Inflammatory macrophage (primary cell): ENCODE measurements around the gene BACH2.
"Not testable (repeated sequence)": the region's sequence is repeated elsewhere in the genome, so short reads cannot be mapped to it uniquely, and the experiment has no call there.

Experiments
- DNase-seq, 2 donors: peaks; one replicate each; pipeline ENCODE4 v3.0.0-alpha.2; 2020 to 2022

BACH2 gene

DNA sequence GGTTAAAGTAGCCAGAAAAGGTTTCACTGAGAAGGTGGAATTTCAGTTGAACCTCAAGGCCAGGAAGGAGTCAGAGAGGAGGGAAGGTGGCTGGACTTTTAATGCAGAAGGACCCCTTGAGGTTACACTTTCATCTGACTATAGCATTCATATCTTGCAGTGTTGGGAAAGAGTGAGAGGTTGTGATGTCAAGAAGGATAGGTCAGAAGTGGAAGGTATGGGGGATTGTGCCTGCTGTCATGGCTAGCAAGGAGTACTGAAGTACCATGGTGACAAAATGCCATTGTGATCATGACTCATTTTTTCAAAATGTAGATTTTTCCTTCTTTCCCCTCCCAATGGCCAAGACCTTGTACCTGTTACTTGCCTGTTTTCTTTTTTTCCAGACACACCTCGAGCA, 5.2 kb upstream of the BACH2 start:
- no peak for DNase-seq

DNA sequence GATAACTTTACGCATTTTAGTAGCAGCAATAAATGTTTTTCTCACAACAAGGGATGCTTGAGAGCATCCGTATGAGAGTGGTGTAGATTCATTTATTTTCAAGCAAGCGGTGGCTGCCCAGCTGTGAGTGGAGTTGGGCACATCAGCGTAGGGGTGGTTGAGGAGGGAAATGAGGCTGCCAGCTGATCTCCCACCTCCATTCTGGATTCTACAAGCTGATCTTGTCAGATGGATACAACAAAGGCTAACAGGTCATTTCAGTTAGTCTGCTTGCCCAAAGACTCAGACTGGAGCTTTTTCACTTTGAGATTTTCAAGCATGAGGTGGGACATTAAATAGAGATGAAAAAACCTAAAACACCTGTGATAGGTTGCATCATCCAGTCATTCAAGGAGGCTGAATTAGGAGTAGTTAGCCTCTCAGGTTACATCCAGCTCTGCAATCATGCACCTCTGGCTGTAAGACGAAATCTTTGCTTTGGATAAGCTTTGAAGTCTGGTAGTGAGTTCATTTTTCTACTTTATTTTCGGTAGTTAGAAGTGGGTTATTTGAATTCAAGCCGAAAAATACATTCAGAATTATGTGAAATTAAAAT, 1.9 kb upstream of the BACH2 start:
- DNase-seq: no peak

DNA sequence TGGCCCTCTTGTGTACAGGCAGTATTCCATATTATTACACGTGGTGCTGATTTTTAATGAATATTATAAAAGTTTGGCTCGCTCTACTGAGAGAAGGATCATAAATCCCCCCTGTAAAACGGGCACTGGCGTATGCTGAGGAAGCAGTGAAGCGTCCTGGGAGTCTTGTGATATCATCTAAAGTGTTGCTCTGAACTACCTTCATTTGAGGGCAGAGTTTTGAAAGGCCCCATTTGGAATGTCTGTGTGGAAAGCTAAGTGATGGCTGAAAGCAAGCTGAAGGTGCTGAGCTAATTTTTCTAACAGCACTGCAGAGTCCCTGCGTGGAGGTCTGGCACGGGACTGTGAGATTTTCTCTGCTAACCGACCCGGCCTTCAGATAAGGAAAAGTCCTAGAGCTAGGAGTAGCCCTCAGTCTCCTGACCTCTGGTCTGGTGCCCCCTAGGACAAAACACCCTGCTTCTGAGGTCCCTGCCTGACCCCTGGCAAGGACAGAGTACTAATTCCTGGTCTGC, 1.3 kb upstream of the BACH2 start:
- no peak for DNase-seq

DNA sequence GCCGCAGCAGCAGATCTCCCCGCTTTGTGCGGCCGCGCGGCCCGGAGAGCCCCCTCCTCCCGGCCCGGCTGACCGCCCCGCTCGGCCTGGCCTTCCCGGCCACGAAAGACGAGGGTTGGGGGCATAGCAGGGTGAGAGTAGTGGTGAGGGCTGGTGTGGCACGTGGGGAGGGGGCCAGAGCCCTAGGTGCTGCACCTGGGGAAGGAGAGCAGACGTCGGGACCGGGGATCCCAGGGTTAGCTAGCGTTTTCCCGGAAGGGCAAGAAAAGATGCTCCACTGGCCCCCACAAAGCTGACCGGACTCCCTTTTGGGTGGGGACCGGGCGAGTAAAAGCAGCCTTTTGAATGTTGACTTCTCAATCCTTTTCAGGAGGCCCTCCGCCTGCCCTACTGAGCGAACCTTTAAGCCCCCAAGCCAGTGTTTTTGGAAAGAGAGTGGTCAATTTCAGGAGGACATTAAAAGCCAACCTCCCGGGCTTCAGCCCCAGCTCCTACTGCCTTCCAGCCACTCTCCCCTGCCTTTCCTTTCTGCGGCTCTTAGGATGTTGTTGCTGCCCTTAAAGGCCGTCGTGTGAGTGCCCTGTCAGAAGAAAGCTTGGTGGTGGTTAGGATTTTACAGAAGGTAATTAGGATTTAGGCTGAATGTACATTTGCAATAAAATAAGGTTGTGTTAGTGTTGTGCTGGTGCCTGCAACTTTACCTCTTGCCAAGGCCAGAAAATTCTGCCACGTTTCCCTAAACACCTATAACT, 648 bp upstream of the BACH2 start:
- no peak for DNase-seq

DNA sequence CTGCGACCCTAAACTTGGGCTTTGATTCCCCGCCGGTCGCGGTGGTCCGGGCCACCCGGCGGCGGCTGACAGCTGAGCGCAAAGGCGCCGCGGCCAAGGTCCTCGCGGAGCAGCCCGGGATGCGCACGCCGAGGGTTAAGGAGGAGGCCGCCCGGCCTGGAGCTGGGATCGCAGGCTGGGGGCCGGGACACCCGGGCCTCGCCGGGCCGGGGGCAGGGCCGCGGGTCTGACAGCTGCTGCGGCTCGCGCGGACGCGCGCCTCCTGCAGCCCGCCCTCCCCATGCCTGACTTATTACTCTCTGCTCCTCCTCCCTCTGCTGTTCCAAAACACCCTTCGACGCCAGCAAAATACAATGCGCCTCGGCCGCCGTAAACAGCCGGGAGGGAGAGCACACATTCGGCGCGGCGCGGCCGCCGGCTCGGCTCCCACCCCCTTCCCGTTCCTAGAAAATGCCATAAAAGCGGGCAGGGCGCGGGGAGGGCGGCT, 746 bp downstream of the BACH2 start:
- DNase-seq: peak; percentile 5 to 31

DNA sequence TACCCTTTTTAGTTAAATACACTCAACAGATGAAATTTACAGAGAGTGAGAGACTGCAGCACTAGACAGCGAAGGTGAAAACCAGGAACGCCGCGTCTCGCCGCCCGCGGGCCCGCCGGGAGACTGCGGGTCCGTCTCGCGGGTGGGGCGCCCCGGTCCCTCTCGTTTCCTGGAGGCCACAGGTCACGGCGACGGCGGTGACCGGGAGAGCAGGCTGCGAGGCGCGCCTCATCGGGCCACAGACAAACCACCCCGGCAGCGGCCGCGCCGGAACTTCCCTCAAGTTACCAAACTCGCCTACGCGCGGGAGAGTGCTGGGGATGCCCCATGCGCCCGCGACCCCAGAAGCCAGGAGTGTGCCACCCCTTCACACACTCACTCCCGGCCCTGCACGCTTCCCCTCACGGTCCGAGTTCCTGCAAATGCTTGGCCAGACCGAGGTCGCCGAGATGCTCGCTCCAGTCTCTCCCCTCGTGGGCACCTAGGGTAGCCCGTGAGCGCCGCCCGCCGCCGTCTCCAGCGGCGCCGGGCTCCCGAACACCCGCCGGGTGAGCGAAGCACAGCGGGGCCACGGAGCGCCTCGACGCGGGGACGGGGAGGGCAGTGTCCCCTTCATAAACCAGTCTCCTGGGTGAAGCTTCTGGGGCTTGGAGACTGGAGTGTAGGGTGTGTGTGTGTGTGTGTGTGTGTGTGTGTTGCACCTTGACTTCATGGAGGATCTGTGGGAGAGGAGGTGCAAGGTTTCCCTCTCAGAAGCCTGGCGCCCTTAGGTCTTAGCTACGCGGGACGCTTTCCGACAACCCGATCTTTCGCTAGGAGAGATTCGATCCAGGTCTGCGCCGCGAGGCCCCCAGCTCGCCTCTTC, 1.4 kb downstream of the BACH2 start:
- DNase-seq: peak; percentile 30 to 66

DNA sequence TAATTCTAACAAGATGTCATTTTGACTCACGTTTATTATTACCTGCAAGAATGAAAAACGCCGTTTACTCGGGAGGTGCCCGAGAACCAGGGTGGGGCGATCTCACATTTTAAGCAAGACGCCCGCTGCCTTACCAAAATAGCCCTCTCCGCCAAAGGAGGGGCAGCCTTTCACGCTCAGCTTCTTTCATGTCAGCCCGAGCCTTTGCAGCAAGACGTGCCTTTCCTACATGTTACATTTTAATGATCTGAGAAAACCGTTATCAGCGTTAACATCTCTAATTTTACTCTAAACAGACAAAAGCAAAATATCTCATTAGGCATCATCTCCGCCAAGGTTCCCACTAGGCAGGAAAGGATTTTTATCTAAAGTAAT, 2.0 kb downstream of the BACH2 start:
- DNase-seq: no peak

DNA sequence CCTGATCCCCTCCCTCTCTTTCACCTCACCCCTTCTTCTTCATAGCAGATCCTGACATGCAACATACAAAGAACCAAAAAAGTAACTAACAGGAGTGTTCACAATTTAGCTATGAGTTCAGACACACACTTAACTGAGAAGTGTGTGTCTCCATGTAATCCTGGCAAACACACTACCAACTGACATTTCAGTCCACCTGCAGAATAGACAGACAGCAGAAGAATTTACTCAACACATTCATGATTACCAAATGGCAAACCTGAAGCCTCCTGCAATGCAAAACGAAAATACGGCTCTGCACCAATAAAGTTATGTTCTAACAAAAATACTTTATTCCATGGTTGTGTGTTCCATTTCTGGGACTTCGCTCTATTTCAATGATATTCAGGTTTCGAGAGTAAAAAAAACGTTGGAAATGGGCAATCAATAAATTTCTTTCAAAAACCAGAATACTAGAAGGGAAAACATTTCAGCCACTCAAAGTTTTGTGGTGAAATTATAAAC, 2.6 kb downstream of the BACH2 start:
- no peak for DNase-seq

DNA sequence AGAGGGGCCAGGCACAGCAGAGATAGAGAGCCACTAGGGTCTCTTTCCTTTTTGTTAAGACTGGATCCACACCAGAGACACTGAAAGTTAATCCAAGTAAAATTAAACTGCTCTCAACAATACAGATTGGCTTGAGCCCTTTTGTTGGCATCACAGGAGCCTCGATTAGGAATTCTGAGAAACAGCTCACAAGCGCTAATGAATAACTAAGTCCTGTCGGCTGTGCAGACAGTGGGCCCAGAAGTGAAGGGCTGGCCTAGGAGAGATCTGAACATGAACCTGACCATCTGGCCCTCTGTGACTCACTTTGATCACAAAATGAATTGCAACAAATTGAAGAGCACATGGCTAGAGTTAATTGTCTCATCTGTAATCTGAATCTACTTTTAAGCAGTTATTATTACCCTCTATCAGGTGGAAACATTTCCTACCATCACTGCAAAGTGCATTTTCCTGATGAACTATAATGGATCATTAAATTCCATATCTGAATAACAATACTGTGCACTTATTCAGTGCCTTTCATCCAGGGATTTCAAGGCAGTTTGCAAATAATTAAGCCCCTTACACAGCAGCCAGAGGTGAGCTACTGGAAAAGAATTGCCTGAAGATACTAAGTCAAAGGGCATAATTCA, 3.2 kb downstream of the BACH2 start:
- DNase-seq: no peak

DNA sequence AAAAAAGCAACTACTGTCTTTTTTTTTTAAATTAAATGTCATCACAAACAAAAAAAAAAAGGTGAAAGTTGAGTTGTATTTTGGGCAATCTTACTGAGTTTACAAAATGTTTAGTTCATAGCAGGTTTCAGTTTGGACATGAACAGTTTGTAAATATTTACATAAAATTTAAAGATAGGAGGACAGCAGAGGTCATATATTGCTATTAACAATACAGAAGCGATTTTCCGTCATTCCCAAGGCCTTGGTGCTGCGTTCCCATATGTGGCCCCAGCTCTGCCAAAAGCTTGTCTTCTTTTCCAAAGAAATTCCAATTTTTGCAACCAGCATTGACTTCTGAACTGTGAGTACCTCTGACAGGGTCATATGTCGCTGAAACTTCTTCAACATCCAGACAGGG, 5.1 kb downstream of the BACH2 start:
- no peak for DNase-seq

DNA sequence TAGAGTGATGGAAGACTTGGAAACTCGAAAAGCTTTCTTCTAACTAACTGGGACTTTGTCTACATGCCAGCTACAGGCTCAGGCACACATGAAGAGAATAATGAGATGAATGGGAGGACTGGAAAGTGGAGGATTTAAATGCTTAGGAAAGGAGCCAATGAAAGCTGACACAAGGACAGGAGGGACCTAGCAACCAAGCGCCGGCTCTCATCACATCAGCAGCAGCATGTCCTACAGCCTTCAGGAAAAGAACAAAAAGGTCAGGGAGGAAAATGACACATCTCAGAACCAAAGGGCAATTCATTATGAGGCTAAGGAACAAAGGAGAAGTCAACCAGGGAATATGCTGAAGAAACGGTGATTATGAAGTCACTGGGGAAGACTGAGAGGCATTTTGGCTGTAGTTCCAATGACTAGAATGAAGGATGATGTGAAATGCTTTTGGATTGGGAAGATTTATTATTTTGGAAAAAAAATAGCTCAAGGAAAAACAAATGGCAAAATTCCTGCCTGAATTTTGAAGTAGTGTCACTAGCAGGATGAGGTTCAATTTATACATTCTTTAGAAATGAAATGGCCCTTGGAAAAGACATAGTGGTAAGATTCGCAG, 5.7 kb downstream of the BACH2 start:
- DNase-seq: no peak

DNA sequence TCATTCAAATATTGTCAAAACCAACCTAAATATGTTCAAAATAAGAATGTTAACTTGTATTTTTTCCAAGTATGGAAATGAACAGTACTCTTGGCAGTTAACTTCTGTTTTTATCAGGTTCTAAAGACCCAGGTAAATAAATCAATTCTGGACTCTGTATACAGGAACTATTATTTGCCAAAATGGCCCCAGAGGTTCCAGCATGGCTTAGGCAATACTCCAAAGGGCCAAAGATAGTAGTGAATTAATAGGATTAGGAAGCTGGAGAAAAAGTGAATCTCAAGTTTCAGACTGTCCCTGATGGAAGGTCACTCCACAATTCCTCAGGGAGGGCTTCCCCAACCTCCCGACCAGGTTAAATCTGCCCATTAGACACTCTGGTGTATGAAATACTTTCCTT, 6.7 kb downstream of the BACH2 start:
- DNase-seq: no peak

DNA sequence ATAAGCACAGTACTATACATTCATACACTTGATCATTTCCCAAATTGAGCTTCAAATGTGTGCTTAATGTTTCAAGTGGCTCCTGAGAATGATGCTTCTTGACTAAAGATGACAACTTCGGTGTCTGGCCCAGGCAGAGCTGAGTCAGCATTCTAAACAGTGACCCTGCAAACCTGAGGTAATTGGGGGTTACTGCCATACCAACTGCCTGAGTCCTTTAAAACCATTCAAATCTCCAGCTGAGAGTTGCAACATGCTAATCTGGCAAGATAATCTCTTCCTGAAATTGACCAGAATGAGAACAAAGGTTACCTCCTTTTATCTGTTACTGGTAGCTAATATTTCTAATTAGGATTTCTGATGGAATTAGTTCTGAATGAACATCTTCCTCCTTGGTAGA, 8.2 kb downstream of the BACH2 start:
- DNase-seq: no peak

DNA sequence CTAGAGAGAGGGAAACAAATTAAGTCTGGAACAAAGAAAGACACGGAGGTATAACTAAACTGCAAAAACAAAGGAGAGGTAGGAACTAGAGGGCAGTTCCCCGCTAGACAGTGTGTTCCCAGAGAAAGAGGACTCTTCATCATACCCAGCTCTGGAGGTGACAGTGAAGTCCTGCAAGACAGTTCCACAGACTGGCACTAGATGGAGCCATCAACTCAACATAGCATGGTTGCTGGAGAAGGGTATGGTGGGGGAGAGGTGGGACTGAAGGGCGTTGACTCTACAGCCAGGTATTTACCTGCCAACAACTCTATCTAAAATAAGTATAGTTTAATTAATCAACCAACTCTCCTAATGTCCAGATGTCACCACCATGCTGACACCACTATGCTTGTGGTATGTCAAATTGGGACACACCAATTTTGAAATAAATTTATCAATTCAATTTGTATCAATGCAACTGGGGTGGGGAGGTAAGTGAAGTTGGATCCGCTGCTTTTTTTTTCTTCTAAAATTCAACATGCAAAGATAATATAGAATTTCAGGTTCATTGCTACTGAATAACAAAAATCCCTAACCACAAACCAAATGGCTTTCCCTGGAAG, 9.7 kb downstream of the BACH2 start:
- peak; percentile 54 to 55 for DNase-seq

DNA sequence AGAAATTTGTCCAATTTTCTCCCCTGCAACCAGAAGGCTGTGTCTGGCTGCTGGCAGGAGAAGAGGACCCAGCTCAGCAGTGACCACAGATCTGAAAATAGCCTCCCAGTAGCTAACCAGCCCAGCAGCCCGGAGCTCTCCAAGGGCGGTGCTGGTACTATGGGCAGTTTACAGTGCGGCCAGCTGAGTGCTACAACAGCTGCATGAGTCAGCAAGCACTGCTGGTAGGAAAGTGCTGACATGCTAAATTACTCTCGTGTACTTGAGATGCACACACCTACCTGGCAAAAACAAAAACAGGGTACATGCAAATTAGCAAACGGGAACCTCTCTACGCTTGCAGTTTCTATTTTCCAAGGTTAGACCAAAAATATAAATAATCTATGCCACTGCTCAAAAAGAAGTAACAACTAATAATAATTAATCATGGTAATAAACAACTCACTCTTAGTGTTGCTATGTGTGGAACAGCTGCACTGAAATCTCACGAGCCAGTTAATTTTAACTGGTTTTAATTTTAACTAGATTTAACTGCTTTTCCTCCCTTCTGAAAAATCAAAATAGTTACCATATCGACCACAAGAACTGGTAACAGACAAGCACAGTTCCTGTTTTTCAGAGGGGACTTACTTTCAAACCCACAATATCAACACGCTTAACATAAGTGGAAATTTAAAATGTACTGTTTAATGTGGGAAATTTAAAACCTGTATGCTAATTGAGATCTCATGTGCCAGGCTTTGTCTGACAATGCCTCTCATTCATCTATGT, 10.8 kb downstream of the BACH2 start:
- DNase-seq: peak; percentile 90 to 92

DNA sequence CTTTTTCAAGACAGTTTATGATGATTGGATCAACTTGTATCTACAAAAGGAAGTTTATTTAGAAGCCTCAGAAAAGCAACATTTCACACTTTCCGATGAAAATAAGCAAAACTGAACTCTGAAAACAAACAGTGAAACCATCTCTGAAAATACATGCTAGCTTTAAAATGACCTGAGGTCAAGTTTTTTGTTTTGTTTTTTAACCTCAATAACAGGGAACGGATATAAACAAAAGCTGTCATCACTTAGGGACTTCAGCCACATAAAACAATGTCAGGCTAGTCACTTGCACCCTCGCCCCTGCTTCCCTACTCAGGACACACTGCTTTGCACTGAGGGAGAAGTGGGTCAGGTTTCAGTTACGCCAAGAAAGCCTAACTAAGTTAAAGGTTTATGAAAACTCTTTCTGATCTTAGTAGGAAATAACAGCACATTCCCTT, 11.6 kb downstream of the BACH2 start:
- DNase-seq: peak; percentile 23 to 69

DNA sequence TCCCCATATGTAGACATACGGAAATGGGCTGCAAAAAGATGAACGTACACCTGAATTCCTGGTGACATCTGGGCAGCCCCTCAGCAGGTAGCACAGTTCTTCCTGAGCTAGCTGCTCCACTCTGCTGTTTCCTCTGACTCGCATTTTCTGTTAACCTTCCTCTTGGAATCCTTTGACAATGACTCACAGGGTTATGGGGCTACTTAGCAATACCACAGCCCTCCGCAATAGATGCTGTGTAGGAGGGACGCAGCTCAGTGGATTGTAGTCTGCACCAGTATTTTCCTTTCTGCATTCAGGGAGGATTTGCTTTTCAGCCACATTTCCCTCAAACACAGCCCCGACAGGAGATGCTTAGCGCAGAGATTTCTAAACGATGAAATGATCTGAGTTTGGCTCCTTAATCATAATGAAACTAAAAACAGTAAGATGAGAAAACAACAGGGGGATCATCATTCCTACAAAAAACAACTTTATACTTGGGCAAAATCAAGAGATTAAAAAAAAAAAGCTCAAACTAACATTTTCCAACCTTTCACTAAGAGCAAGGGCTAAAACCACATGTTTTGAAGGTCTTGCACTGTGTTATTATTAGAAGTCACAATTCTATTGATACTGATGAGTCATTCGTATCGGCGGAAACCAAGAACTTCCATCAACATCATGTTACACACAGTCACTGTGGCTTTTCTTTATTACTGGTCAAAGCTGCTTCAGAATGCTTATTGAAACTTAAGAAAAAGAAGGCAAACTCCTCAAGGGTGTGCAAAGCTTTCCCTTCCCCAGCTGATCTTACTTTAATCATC, 12.2 kb downstream of the BACH2 start:
- DNase-seq: peak; percentile 79 to 87

DNA sequence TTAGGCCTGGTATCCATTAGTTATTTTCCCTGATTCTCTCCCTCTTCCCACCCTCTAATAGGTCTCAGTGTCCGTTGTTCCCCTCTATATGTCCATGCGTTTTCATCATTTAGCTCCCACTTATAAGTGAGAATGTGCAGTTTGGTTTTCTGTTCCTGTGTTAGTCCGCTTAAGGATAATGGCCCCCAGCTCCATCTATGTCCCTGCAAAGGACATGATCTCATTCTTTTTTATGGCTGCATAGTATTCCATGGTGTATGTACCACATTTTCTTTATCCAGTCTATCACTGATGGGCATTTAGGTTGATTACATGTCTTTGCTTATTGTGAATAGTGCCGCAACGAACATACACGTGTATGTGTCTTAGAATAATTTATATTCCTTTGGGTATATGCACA, 14.4 kb downstream of the BACH2 start:
- not testable (repeated sequence) for DNase-seq

DNA sequence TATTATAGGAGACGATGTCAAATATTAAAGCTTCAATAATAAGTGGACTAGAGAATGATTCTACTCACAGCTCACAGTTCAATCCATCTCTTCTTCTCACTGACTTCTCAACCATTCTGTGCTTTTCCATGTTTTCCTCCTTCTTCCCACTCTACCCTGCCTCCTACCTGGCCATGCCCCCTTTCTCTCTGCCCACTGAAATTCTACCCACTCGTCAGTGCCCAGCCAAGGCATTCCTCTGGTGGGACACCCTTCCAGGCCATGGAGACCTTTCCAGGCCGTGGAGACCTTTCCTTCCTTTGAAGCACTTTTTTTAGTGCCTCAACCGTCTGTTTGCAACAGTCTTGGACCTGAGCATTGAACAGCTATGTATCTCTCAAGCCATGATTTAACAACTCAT, 18.5 kb downstream of the BACH2 start:
- no peak for DNase-seq
